Stimulated activated CD4-positive, alpha-beta T cell treated with anti-CD3 and anti-CD28 coated beads, Interleukin-2, amount 100 ng/mL, for 4 hours (primary cell): ENCODE measurements around the gene TBC1D3D.
"Not testable (repeated sequence)": the region's sequence is repeated elsewhere in the genome, so short reads cannot be mapped to it uniquely, and the experiment has no call there.

Source experiments
- DNase-seq: peaks from one replicate; pipeline ENCODE4 v3.0.0-alpha.2; 2020; ENCODE audit warnings: low read depth

Gene TBC1D3D

GRCh38 chr17:38003676-38004075 is at the start of gene TBC1D3D:
TBC1D3D (plus strand) TSS chr17:38003976; CDS start chr17:38005561, 1,585 bp downstream.
- not testable (repeated sequence) for DNase-seq

DNA sequence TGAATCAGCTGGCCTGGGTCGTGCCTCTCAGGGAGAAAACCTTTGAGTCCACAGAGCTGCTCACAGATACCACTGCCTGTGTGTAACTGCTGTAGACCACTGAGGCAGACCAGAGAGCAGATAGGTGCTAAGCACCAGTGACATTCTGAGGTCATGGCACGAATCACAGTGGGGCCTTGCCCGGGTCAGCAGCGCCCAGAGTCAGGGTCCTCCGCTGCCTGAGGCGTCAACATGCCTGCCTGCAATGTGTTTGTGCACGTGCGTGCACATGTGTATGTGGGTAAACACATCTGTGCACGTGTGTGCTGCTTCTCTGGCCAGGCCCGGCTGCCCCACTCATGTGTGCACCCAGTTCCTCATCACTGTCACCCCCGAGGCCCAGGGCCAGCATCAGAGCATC is 14.8 kb upstream of the TBC1D3D start, which contains the start of gene TBC1D3L:
TSS of gene TBC1D3L (minus strand) at position 101 of the 400 bp plus-strand sequence. CDS start 1,540 bp downstream, outside the sequence.
- not testable (repeated sequence) for DNase-seq
